Measurements from ENCODE around the gene VANGL2. TPM values are rescaled to one million over a fixed set of nuclear protein-coding genes. Genes with fewer than 3 reads are reported as not detected.

VANGL2 gene
- total RNA-seq, 2 donors from 2014 or later: 9.7 to 13.6 TPM

- H3K27ac ChIP-seq: no peak overlapping the region
- no peak for TF ChIP-seq POLR2A (IDR thresholded peaks at IDR 0.05)
- TF ChIP-seq POLR2AphosphoS5 (IDR thresholded peaks at IDR 0.05): no peak
- no peak for TF ChIP-seq CTCF (IDR thresholded peaks at IDR 0.05)
- intact Hi-C loops (cut with DNase I): no loop called here
Observed at GRCh38 chr1:160437432-160438316, 37.3 kb downstream of the VANGL2 start.

GRCh38 chr1:160438317-160438918 lies 38.1 kb downstream of the VANGL2 start:
- Histone ChIP-seq H3K4me3 (no peak overlapping the region), H3K9me3 (no peaks in the 10 kb centered on the region), H3K36me3 (no peaks in the 10 kb centered on the region), H3K4me1 (replicated peaks) (no peaks in the 10 kb centered on the region), H3K27ac (no peak overlapping the region), H3K27me3 (replicated peaks; ENCODE audit: insufficient read depth) (no peaks in the 10 kb centered on the region)
- no peak for TF ChIP-seq POLR2A (IDR thresholded peaks at IDR 0.05)
- TF ChIP-seq CTCF (IDR thresholded peaks at IDR 0.05): no peak
- TF ChIP-seq POLR2AphosphoS5 (IDR thresholded peaks at IDR 0.05): no peak
- DNase-seq (ENCODE audit: low spot score): no peak
- intact Hi-C loops (cut with DNase I): no loop called here
- 55% methylated on average over 4 of the region's 4 CpGs for WGBS

More at GRCh38 chr1:160437432-160438316, 37.3 kb downstream of the VANGL2 start:
- DNase-seq (ENCODE audit: low spot score): no peak
- no peaks in the 10 kb centered on the region for H3K4me1 ChIP-seq (replicated peaks)
- WGBS: 60% methylated on average over 4 of the region's 4 CpGs
- H3K9me3 ChIP-seq: no peaks in the 10 kb centered on the region
- H3K4me3 ChIP-seq: no peak overlapping the region
- H3K27me3 ChIP-seq (replicated peaks; ENCODE audit: insufficient read depth): no peaks in the 10 kb centered on the region
- H3K36me3 ChIP-seq: no peaks in the 10 kb centered on the region

GRCh38 chr1:160438935-160439334 lies 38.6 kb downstream of the VANGL2 start:
- Histone ChIP-seq H3K27me3 (replicated peaks; ENCODE audit: insufficient read depth) (no peaks in the 10 kb centered on the region), H3K27ac (no peak overlapping the region), H3K4me1 (replicated peaks) (no peaks in the 10 kb centered on the region), H3K4me3 (no peak overlapping the region), H3K36me3 (no peaks in the 10 kb centered on the region), H3K9me3 (no peaks in the 10 kb centered on the region)
- DNase-seq (ENCODE audit: low spot score): no peak
- TF ChIP-seq POLR2AphosphoS5 (IDR thresholded peaks at IDR 0.05) (no peak), POLR2A (IDR thresholded peaks at IDR 0.05) (no peak), CTCF (IDR thresholded peaks at IDR 0.05) (no peak)
- WGBS: 98% methylated on average over 2 of the region's 2 CpGs
- intact Hi-C loops (cut with DNase I): no loop called here

- no peaks in the 10 kb centered on the region for H3K36me3 ChIP-seq
- TF ChIP-seq CTCF (IDR thresholded peaks at IDR 0.05) (no peak), POLR2A (IDR thresholded peaks at IDR 0.05) (no peak), POLR2AphosphoS5 (IDR thresholded peaks at IDR 0.05) (no peak)
- intact Hi-C loops (cut with DNase I): no loop called here
- no peaks in the 10 kb centered on the region for H3K4me1 ChIP-seq (replicated peaks)
- 74% methylated on average over 2 of the region's 2 CpGs for WGBS
- no peaks in the 10 kb centered on the region for H3K9me3 ChIP-seq
- no peak for DNase-seq (ENCODE audit: low spot score)
- H3K27me3 ChIP-seq (replicated peaks; ENCODE audit: insufficient read depth): no peaks in the 10 kb centered on the region
- no peak overlapping the region for H3K27ac ChIP-seq
- no peak overlapping the region for H3K4me3 ChIP-seq
Observed at GRCh38 chr1:160439718-160440117, 39.4 kb downstream of the VANGL2 start.

All from prostate gland (tissue), 2 donors.